ENCODE results near the gene DAPK1.

DNA sequence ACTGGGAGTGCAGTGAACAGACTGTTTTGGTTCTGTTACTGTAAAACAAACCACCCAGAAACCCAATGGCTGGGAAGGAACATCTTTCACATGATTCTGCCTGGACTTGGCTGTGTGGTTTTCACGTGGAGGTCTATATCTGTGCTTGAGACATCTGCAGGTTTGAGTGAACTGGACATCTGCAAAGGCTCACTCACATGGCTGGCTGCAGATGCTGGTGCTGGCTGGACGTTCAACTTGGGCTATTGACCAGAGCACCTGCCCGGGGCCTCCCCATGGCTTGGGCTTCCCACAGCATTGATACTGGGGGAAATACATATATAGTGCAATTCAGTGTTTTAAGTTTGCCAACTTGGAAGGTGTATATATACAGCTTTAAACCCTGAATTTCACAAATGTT is 235.1 kb downstream of the DAPK1 start:
- TF ChIP-seq EZH2phosphoT487 (IDR thresholded peaks at IDR 0.05; ENCODE audit: low read depth), result no peak
- TF ChIP-seq, protein P1, sequence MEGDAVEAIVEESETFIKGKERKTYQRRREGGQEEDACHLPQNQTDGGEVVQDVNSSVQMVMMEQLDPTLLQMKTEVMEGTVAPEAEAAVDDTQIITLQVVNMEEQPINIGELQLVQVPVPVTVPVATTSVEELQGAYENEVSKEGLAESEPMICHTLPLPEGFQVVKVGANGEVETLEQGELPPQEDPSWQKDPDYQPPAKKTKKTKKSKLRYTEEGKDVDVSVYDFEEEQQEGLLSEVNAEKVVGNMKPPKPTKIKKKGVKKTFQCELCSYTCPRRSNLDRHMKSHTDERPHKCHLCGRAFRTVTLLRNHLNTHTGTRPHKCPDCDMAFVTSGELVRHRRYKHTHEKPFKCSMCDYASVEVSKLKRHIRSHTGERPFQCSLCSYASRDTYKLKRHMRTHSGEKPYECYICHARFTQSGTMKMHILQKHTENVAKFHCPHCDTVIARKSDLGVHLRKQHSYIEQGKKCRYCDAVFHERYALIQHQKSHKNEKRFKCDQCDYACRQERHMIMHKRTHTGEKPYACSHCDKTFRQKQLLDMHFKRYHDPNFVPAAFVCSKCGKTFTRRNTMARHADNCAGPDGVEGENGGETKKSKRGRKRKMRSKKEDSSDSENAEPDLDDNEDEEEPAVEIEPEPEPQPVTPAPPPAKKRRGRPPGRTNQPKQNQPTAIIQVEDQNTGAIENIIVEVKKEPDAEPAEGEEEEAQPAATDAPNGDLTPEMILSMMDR (IDR thresholded peaks at IDR 0.05; ENCODE audit: low read depth, low read length), result no peak
